Measurements from ENCODE around the gene PRDM1. TPM values are rescaled to one million over a fixed set of nuclear protein-coding genes. Genes with fewer than 3 reads are reported as not detected.

The PRDM1 gene
- polyA plus RNA-seq, 1 of the 3 experiments (the other 2 are of a cell fraction) = 4.0 TPM

DNA sequence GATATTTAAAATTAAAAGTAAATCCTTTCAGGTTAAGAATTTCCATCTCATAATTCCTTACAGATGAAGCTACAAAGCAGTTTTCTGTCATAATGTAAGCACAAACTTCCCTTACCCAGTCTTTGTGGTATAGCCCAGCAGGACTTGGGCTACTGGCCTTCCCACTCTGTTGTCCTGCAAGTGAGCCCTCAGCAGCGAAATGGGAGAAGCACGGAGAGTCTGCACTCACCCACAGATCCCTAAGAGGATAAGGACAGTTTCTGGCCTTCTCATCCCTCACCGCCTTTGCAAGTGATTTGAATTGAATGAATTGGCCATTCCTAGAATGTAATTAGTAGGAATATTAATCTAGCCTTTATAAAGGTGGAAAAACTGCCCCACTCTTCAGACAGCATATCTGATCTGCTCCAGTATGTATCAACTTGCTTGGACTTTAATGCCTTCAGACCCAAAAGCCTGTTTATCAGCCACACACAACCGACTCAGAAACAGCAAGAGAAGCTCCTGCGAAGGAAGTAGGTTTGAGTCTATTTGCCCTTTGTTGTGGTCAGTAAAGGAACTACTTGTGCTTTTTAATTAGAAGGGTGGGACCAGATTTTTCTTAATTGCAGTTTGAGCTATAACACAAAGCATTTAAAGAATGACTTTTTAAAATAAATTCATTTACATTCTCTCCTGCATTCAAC is 29.9 kb upstream of the PRDM1 start (continued):
- TF ChIP-seq, protein P1, sequence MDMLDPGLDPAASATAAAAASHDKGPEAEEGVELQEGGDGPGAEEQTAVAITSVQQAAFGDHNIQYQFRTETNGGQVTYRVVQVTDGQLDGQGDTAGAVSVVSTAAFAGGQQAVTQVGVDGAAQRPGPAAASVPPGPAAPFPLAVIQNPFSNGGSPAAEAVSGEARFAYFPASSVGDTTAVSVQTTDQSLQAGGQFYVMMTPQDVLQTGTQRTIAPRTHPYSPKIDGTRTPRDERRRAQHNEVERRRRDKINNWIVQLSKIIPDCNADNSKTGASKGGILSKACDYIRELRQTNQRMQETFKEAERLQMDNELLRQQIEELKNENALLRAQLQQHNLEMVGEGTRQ (IDR thresholded peaks at IDR 0.05; ENCODE audit: borderline replicate concordance, low read depth, low read length) = no peak

DNA sequence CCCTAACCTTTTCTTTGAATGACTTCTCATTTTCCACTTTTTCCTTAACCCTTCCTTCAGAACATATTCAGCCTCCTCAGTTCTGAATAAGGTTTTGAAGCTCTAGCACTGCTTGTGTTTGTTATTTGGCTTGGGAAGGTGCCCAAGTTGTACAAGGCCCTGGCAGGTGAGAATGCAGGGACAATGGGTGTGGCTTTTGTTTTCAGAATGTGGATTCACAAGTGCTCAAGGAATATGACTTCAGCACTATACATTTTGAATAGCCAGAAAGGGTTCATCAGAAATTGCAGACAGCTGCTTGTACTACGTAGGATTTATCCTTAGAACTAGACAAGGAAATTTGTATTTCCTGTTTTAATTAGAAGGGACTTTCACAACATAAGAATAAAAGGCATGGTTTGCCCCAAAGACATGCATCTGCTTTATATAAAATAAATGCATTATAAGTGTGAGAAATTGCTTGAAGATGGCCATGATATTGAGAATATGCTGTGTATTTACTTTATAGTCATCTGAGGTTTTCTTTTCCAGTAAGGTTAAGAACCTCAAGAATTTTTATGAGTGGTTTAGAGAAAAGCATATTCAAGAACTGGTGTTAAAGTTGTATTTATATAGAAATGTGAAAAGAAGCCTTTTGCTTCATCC is 29.3 kb upstream of the PRDM1 start:
- H3K4me1 ChIP-seq (ENCODE audit: control insufficient read depth in 1 of 2, insufficient read depth in 2 of 2, low read depth in 1 of 2, low read length in 1 of 2) = no peaks in the 10 kb centered on the region; a peak in 1 of 4 replicates
- 100% methylated on average over 1 of the region's 1 CpG for WGBS (ENCODE audit: low lambda C conversion rate)
- no peak for DNase-seq
- no peak overlapping the region for H3K4me3 ChIP-seq (ENCODE audit: low read depth in 2 of 2, low read length in 1 of 2)
- H3F3A ChIP-seq (replicated peaks; ENCODE audit: insufficient read depth) = no peaks in the 10 kb centered on the region
- TF ChIP-seq MXI1 (IDR thresholded peaks at IDR 0.05; ENCODE audit: low read depth, low read length) (no peak), NFIC (IDR thresholded peaks at IDR 0.05; ENCODE audit: borderline replicate concordance) (no peak), EZH2phosphoT487 (IDR thresholded peaks at IDR 0.05; ENCODE audit: borderline replicate concordance, low read depth) (no peak), FOXJ3 (CRISPR knock-in tag; IDR thresholded peaks at IDR 0.05) (no peak), CHD2 (IDR thresholded peaks at IDR 0.05; ENCODE audit: low read length, partially characterized antibody) (no peak), GABPA (IDR thresholded peaks at IDR 0.05; ENCODE audit: low read depth) (no peak), RCOR1 (IDR thresholded peaks at IDR 0.05; ENCODE audit: low read length) (no peak), MEF2A (IDR thresholded peaks at IDR 0.05; ENCODE audit: borderline replicate concordance, low read depth) (no peak), NRF1 (IDR thresholded peaks at IDR 0.05; ENCODE audit: low read depth, low read length) (no peak), EP300 (IDR thresholded peaks at IDR 0.05; ENCODE audit: borderline replicate concordance in 1 of 2, low read depth in 1 of 2, low read length in 1 of 2) (no peak), ELF1 (IDR thresholded peaks at IDR 0.05) (no peak), RFX5 (IDR thresholded peaks at IDR 0.05; ENCODE audit: low read length) (no peak), RXRA (IDR thresholded peaks at IDR 0.05; ENCODE audit: borderline replicate concordance, low read depth) (no peak), TCF12 (IDR thresholded peaks at IDR 0.05) (no peak), SMC3 (IDR thresholded peaks at IDR 0.05; ENCODE audit: low read depth, low read length) (no peak), FOXM1 (IDR thresholded peaks at IDR 0.05; ENCODE audit: low read depth) (no peak)
- TF ChIP-seq, protein P1 (IDR thresholded peaks at IDR 0.05; ENCODE audit: borderline replicate concordance, low read depth, low read length) = no peak
- TF ChIP-seq, protein P2, sequence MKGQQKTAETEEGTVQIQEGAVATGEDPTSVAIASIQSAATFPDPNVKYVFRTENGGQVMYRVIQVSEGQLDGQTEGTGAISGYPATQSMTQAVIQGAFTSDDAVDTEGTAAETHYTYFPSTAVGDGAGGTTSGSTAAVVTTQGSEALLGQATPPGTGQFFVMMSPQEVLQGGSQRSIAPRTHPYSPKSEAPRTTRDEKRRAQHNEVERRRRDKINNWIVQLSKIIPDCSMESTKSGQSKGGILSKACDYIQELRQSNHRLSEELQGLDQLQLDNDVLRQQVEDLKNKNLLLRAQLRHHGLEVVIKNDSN (IDR thresholded peaks at IDR 0.05; ENCODE audit: borderline replicate concordance, low read depth) = no peak
- TF ChIP-seq, protein P3, sequence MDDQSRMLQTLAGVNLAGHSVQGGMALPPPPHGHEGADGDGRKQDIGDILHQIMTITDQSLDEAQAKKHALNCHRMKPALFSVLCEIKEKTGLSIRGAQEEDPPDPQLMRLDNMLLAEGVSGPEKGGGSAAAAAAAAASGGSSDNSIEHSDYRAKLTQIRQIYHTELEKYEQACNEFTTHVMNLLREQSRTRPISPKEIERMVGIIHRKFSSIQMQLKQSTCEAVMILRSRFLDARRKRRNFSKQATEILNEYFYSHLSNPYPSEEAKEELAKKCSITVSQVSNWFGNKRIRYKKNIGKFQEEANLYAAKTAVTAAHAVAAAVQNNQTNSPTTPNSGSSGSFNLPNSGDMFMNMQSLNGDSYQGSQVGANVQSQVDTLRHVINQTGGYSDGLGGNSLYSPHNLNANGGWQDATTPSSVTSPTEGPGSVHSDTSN (IDR thresholded peaks at IDR 0.05) = no peak
- TF ChIP-seq, protein P4, sequence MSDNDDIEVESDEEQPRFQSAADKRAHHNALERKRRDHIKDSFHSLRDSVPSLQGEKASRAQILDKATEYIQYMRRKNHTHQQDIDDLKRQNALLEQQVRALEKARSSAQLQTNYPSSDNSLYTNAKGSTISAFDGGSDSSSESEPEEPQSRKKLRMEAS (IDR thresholded peaks at IDR 0.05; ENCODE audit: low read depth) = no peak
- H3K27ac ChIP-seq (ENCODE audit: low read depth in 2 of 2, low read length in 1 of 2) = no peak overlapping the region
- no peaks in the 10 kb centered on the region for H4K20me1 ChIP-seq (ENCODE audit: insufficient read depth)
- H3K9ac ChIP-seq = no peak overlapping the region
- ChIA-PET CTCF (interaction anchor here (0.6 kb wide), 2 partner anchors 169 to 278 kb away, joined by 3 read pairs; no protein-coding TSS in a partner anchor), POLR2A (no interaction called here)
- no peaks in the 10 kb centered on the region for H3K36me3 ChIP-seq (replicated peaks in 1 of 2; ENCODE audit: control insufficient read depth in 1 of 2, insufficient read depth in 2 of 2, low read length in 1 of 2)
- no peaks in the 10 kb centered on the region for H3K79me2 ChIP-seq (ENCODE audit: insufficient read depth)
- H3K4me2 ChIP-seq = no peak overlapping the region
- H2AFZ ChIP-seq (ENCODE audit: low read depth) = no peak overlapping the region
- no peaks in the 10 kb centered on the region for H3K27me3 ChIP-seq (ENCODE audit: insufficient read depth)
- H3K9me3 ChIP-seq = no peaks in the 10 kb centered on the region
- no peaks in the 10 kb centered on the region for H3K9me2 ChIP-seq

All from SK-N-SH (cell line).